ENCODE results near the gene ATG13. TPM values are rescaled to one million over a fixed set of nuclear protein-coding genes. Genes with fewer than 3 reads are reported as not detected.

The ATG13 gene
- total RNA-seq, 1 donor from 2014 or later = 39.0 TPM

DNA sequence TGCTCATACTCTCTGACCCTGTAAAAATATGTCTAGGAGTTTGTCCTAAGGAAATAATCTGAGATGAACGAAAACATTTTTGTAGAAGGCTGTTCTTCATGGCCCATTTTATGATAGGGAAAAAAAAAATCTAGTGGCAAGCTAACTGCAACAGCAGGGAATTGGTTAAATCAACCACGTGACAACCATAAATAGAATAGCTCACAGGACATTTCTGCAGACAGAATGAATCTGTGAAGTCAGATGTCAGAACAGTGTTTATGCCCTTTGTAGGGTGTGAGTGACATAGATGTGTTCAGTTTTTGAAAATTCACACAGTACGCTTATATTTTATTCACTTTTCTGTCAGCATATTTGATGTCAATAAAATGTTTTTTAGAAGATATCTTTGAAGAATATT is 67.0 kb downstream of the ATG13 start:
- TF ChIP-seq, protein P1, sequence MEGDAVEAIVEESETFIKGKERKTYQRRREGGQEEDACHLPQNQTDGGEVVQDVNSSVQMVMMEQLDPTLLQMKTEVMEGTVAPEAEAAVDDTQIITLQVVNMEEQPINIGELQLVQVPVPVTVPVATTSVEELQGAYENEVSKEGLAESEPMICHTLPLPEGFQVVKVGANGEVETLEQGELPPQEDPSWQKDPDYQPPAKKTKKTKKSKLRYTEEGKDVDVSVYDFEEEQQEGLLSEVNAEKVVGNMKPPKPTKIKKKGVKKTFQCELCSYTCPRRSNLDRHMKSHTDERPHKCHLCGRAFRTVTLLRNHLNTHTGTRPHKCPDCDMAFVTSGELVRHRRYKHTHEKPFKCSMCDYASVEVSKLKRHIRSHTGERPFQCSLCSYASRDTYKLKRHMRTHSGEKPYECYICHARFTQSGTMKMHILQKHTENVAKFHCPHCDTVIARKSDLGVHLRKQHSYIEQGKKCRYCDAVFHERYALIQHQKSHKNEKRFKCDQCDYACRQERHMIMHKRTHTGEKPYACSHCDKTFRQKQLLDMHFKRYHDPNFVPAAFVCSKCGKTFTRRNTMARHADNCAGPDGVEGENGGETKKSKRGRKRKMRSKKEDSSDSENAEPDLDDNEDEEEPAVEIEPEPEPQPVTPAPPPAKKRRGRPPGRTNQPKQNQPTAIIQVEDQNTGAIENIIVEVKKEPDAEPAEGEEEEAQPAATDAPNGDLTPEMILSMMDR (IDR thresholded peaks at IDR 0.05) = no peak
- TF ChIP-seq POLR2AphosphoS5 (IDR thresholded peaks at IDR 0.05; ENCODE audit: insufficient read depth in 1 of 2, low read depth in 1 of 2) = peak in 1 of 2 donors; percentile 51
- peaks cover 0 to 51% of the 10 kb centered on the region in 2 donors for H3K36me3 ChIP-seq
- peaks cover 40% of the 10 kb centered on the region for H3K4me1 ChIP-seq
- no peaks in the 10 kb centered on the region for H3K9me3 ChIP-seq
- intact Hi-C loops (cut with DNase I) = no loop called here
- DNase-seq (ENCODE audit: extremely low spot score in 2 of 2) = no peak
- no peak overlapping the region for H3K4me3 ChIP-seq
- H3K27me3 ChIP-seq = no peaks in the 10 kb centered on the region
- peak overlapping the region; percentile 85 for H3K27ac ChIP-seq

GRCh38 chr11:46686886-46687795 is 69.8 kb downstream of the ATG13 start:
- DNase-seq (ENCODE audit: extremely low spot score in 2 of 2) = no peak
- H3K4me3 ChIP-seq = no peak overlapping the region
- no peaks in the 10 kb centered on the region for H3K27me3 ChIP-seq
- intact Hi-C loops (cut with DNase I) = no loop called here
- peak overlapping the region; percentile 85 for H3K27ac ChIP-seq
- H3K4me1 ChIP-seq = peaks cover 40% of the 10 kb centered on the region
- no peaks in the 10 kb centered on the region for H3K9me3 ChIP-seq
- H3K36me3 ChIP-seq = peaks cover 0 to 35% of the 10 kb centered on the region in 2 donors
- TF ChIP-seq POLR2A (IDR thresholded peaks at IDR 0.05) (no peak), POLR2AphosphoS5 (IDR thresholded peaks at IDR 0.05; ENCODE audit: insufficient read depth in 1 of 2, low read depth in 1 of 2) (peak in 1 of 2 donors; percentile 29)
- TF ChIP-seq, protein P1 (IDR thresholded peaks at IDR 0.05) = no peak

GRCh38 chr11:46690702-46691101 is 73.3 kb downstream of the ATG13 start:
- H3K27me3 ChIP-seq = no peaks in the 10 kb centered on the region
- intact Hi-C loops (cut with DNase I) = no loop called here
- DNase-seq (ENCODE audit: extremely low spot score in 2 of 2) = no peak
- no peak overlapping the region for H3K27ac ChIP-seq
- H3K4me3 ChIP-seq = no peak overlapping the region
- TF ChIP-seq POLR2A (IDR thresholded peaks at IDR 0.05) = no peak
- TF ChIP-seq, protein P1 (IDR thresholded peaks at IDR 0.05) = no peak
- no peak for TF ChIP-seq POLR2AphosphoS5 (IDR thresholded peaks at IDR 0.05; ENCODE audit: insufficient read depth in 1 of 2, low read depth in 1 of 2)
- H3K36me3 ChIP-seq = peaks cover 0 to 57% of the 10 kb centered on the region in 2 donors
- no peaks in the 10 kb centered on the region for H3K9me3 ChIP-seq
- peaks cover 55% of the 10 kb centered on the region for H3K4me1 ChIP-seq

GRCh38 chr11:46692450-46692849 is 75.1 kb downstream of the ATG13 start:
- no peak for DNase-seq (ENCODE audit: extremely low spot score in 2 of 2)
- no peak overlapping the region for H3K4me3 ChIP-seq
- TF ChIP-seq, protein P1 (IDR thresholded peaks at IDR 0.05) = no peak
- TF ChIP-seq POLR2A (IDR thresholded peaks at IDR 0.05) (no peak), POLR2AphosphoS5 (IDR thresholded peaks at IDR 0.05; ENCODE audit: insufficient read depth in 1 of 2, low read depth in 1 of 2) (no peak)
- H3K4me1 ChIP-seq = peaks cover 59% of the 10 kb centered on the region
- H3K9me3 ChIP-seq = no peaks in the 10 kb centered on the region
- peak overlapping the region; percentile 95 for H3K27ac ChIP-seq
- peaks cover 0 to 52% of the 10 kb centered on the region in 2 donors for H3K36me3 ChIP-seq
- no peaks in the 10 kb centered on the region for H3K27me3 ChIP-seq
- intact Hi-C loops (cut with DNase I) = no loop called here

DNA sequence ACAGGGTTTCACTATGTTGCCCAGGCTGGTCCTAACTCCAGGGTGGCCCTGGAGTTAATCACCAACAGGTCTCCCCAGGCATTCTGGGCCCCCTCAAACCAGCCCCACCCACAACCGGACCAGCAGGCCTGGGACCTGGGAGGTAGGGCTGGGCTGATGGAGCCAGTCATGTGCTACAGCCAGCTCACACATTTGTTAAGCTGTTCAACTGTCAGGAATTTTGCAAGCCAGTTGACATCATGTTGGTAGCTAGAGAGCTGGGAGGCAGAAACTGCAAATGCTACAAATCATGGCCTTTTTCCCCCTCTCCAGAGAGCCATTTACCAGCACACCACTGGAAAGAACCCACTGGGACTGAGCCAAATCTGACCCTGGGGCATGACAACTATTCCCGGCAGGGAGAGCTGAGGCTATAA is 76.3 kb downstream of the ATG13 start:
- Histone ChIP-seq H3K9me3 (no peaks in the 10 kb centered on the region), H3K27me3 (no peaks in the 10 kb centered on the region), H3K4me3 (no peak overlapping the region), H3K36me3 (peaks cover 0 to 43% of the 10 kb centered on the region in 2 donors), H3K4me1 (peaks cover 59% of the 10 kb centered on the region), H3K27ac (peak overlapping the region; percentile 95)
- TF ChIP-seq, protein P1 (IDR thresholded peaks at IDR 0.05) = no peak
- TF ChIP-seq POLR2AphosphoS5 (IDR thresholded peaks at IDR 0.05; ENCODE audit: insufficient read depth in 1 of 2, low read depth in 1 of 2) (peak; percentile 42 to 73), POLR2A (IDR thresholded peaks at IDR 0.05) (no peak)
- intact Hi-C loops (cut with DNase I) = no loop called here
- no peak for DNase-seq (ENCODE audit: extremely low spot score in 2 of 2)
